SK-N-DZ (cell line): ENCODE results near the gene RPL7A.
"Not testable (repeated sequence)": the region's sequence is repeated elsewhere in the genome, so short reads cannot be mapped to it uniquely, and the experiment has no call there.

Experiments used
- DNase-seq: peaks from one replicate; pipeline ENCODE4 v3.0.0-alpha.2; 2015; ENCODE audit warnings: low spot score

Gene RPL7A

DNA sequence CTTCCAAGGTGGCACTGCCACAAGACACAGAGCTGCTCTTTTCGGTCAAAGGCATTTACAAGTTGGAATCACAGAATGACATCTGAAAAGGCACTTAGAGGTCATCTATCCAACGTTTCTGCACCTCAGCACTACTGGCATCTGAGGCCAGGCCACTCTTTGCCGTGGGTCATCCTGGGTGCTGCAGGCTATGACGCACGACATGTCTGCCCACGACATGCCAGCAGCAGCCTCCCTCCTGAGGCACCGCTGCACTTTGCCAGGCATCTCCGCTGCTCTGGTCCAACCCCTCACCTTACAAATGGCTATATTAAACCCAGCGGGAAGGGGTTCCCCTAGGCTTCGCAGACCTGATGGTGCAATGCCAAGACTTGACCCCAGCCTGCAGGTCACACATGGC lies 19.8 kb downstream of the RPL7A start:
- DNase-seq = no peak

DNA sequence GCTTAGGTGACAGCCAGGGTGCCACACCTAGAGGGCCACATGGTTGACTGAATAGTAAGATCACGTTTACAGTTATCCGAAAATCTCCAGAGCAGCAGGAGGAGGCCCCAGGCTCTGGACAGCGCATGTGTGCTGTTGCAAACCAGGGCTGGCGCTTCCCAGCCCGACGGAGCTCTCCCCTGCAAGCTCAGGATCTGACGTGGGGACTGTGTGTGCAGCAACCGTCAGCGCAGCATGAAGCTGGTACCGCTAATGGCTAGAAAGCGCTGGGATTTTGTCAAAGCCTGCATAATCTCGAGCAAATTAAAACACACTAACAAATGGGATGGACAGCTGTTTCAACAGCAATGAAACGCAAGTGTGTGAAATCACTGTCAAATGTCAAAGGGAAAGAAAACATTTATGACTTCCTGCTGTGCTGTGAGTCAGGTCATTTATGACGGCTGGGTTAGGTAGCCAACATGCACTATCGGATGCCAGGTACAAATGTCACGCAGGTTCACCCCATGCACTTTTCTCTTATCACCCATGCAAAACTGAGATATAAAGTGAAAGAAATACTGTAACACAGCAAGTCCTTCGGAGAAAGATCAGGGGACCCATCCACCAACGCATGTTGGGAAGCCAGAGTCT lies 20.3 kb downstream of the RPL7A start:
- DNase-seq = no peak

DNA sequence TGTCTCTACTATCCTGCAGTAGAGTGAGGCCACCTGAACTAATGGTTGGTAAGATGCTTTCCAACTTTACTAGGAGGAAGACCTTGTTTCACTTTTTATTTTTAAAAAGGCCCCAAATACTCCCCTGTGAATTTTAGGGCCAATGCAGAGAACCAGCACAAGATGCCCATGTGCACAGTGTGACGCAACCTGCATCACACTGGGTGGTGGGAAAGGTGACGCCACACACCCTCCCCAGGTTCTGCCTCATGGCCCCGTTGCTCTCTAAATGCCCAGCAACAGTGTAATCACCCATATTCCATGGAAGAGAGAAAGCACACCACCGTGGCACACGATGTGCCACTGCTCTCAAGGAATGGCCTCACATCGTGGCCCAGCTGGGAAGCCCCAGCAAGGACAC lies 21.4 kb downstream of the RPL7A start:
- DNase-seq = no peak

DNA sequence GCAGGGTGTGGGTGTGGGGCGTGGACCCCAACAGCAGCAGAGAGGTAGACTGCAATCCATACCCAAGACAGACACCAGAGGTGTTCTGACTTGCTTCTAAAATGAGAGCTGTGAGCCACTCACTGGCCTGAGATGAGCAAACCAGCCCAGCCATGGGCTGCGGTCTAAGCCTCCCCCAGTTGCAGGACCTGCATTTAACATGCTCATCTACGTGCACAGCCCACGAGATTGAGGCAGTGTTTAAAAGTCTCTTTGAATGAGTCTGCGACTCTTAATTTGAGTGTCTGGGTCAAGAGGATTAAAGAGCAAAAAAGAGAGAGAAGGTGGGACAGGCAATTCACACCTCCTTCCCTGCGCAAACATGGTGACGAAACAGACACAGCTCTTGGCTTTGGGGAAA lies 21.9 kb downstream of the RPL7A start:
- DNase-seq = no peak

DNA sequence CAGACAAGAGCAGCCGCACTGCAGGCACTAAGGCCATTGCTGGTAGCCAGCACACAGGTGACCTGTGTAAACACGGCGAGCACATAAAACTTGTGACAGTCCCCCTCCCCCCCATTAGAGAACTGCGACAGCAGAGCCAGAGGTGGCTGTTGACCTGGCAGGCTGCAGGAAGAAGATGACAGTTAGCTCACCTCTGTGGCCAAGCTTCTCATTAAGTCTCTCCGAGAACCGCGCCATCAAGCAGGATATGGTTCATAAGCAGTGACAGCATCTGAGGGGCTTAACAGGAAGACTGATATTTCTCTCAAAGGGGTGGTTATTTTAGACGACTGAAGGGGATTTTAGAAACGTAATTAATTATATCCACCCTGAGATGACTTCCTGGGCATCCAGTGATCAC lies 22.7 kb downstream of the RPL7A start:
- DNase-seq = no peak

DNA sequence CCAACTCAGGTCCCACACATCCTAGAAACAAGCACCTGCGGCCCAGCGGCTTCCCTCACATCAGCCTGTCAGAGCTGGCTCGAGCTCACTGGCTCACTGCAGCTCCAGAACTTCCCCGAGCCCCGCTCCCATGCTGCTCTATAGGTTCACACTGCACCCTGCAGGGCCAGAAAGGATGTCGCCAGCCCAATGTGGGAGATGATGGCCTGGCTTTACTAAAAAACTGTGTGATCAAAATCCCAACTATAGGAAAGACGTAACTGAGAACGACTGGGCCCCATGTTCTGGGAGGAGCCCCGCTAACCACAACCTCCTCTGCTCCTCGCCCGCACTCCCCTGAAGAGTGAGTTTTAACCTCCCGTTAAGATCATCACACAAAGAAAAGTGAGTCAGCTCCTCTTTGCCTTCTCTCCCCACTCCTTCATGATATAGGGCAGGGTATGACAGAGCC lies 23.3 kb downstream of the RPL7A start:
- DNase-seq = no peak

DNA sequence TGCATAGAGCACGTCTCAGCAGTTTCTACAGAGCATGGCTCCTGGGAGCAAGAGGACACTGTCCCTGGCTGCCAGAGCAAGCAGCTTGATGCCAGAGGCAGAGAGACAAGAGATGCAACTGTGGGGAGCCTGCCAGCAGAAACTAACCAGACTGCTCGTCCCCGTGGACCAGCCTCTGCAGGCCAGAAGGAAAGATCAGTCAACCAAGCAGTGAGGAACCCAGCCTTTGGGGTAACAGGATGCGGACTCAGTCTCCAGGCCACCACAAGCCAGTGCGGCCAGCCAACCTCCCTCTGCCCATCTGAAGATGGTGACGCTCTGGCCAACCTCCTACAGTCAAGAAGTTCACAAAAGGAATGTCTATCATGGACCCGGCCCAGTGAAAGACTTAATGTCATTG lies 24.1 kb downstream of the RPL7A start:
- no peak for DNase-seq

DNA sequence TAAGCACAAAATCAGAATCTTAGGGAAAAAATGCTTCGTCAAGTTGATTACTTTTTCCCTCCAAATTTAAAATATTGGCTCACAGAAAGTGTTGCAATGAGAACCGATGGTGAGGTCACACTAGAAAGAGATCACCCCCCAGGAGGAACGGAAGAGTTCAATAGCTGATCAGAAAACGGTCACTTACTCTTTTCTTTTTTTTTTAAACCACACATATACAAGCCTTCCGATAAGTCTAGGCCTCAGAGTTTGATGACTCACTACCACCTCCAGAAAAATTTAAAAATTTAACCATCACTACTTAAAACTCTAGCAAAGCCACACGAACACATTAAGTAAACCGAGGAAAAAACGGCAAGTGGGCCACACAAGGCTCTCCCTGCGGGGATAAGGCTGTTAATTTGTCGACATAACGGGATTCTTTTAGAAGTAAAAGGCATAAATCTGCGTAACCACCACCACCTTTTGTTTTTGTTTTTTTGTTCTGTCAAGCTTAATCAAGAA lies 26.6 kb downstream of the RPL7A start:
- no peak for DNase-seq

DNA sequence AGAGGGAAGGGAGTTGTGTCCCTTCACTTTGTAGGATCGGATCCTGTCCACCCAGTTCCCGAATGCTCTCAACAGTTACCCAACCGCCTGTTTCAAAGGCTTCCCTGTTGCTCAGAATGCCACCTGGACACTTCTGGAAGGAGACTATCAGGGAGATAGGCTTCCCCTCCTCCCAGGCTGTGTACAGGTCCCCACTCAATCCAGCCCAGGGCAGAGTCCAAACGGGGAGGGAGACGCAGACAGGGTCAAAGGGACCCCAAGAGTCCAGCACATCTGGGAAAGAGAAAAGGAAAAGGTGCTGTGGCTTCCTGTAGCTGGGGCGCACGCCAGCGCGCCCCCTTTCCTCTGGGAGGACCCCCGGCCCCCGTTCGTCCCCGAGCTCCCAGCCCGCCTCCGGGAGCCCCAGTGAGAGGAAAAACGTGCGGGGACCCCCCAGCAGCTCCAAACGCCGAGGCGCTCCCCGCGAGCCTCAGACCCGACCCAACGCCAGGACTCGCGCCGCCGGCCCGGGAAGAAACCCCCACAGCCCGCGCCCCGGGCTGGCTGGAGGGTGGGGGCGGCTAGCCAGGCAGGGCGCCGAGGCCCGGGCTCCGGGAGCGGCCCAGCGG lies 27.2 kb downstream of the RPL7A start:
- no peak for DNase-seq

DNA sequence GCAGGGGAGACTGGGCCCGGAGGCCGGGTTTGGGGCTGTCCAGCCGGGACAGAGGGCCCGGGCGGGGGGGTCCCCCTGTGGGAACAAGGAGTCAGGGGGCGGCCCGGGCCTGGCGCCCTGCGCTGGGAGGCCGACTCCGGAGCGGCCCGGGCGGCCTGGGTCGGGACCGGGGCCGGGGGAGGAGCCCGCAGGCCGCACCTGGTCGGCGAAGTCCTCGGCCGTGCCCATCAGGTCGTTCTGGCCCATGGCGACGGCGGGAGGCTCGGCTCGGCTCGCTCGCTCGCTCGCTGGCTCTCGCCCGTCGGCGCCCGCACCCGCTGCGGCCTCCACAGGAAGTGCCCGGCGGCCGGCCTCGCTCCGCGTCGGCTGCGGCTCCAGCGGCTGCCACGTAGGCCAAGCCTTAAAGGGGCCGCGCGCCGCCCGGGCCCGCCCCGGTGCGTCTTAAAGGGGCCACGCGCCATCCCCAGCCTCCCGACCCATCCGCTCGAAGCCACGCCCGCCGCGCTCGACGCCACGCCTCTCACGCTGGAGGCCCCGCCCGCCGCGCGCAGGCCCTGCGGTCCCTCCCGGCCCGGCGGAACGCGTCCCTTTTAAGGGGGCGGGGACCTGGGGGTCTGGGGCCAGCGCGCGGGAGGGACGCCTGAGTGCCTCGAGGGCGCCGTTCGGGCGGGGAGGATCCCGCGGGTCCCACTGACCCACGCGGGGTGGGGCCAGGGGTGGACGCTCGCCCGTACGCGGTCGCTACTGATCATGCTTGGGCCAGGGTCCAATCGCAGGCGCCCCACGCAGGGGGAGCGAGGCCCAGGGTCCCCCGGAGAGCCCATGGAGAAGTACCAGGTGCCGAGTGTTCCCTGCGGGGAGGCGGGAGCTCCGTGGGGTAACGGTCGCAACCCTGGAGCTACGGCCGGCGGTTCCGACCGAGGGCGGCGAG lies 28.0 kb downstream of the RPL7A start, which contains the start of the genes STKLD1 and SURF4:
Gene STKLD1 (plus strand): TSS at position 643 of the 931 bp plus-strand sequence. CDS start 108 bp downstream, at position 751.
Gene SURF4 (minus strand): TSS at position 337 of the 931 bp plus-strand sequence. CDS start 91 bp downstream, at position 246.
- DNase-seq = peak; percentile 95

DNA sequence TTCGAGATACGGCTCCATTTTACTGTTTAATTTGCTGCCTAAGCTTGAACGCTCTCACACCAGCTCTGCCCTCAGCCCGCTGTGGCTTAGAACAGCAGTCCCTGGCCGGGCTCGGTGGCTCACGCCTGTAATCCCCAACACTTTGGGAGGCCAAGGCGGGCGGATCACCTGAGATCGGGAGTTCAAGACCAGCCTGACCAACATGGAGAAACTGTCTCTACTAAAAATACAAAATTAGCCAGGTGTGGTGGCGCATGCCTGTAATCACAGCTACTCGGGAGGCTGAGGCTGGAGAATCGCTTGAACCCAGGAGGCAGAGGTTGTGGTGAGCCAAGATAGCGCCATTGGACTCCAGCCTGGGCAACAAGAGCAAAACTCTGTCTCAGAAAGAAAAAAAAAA lies 29.3 kb downstream of the RPL7A start:
- DNase-seq = not testable (repeated sequence)

DNA sequence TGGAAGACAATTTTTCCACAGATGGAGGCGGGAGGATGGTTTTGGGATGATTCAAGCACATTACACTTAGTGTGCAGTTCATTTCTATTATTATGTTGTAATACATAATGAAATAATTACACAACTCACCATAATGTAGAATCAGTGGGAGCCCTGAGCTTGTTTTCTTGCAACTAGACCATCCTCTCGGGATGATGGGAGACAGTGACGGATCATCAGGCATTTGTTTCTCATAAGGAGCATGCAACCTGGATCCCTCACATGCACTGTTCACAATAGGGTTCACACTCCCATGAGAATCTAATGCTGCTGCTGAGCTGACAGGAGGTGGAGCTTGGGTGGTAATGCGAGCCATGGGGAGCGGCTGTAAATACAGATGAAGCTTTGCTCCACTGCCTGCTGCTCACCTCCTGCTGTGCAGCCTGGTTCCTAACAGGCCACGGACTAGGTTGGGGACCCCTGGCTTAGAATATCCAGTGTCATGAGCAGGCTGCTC lies 29.8 kb downstream of the RPL7A start:
- DNase-seq = no peak

DNA sequence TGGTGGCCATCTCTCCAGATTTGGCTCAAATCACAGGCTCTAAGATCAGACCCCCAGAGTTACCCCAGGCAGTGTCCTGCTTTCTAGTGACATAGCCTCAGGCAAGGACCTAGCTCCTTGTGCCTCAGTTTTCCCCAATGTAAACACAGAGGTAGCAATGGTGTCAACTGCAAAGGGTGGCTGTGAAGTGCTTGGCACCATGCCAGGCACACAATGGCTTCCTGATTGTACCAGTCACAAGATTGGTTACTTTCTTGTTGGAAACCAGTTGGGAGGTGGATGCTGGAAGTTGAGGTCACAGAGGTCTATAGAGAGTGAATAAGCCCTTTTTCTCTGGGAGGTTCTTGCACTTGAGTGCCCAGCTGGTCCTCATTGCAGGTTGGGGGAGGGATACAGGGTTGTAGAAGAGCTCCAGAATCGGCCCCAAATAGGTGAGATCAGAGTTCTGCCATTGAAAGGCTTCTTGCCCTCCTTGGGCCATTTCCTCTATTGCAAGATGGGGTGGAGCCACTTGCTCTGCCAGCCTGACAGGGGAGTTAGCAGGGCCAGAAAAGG lies 30.5 kb downstream of the RPL7A start:
- DNase-seq = no peak

DNA sequence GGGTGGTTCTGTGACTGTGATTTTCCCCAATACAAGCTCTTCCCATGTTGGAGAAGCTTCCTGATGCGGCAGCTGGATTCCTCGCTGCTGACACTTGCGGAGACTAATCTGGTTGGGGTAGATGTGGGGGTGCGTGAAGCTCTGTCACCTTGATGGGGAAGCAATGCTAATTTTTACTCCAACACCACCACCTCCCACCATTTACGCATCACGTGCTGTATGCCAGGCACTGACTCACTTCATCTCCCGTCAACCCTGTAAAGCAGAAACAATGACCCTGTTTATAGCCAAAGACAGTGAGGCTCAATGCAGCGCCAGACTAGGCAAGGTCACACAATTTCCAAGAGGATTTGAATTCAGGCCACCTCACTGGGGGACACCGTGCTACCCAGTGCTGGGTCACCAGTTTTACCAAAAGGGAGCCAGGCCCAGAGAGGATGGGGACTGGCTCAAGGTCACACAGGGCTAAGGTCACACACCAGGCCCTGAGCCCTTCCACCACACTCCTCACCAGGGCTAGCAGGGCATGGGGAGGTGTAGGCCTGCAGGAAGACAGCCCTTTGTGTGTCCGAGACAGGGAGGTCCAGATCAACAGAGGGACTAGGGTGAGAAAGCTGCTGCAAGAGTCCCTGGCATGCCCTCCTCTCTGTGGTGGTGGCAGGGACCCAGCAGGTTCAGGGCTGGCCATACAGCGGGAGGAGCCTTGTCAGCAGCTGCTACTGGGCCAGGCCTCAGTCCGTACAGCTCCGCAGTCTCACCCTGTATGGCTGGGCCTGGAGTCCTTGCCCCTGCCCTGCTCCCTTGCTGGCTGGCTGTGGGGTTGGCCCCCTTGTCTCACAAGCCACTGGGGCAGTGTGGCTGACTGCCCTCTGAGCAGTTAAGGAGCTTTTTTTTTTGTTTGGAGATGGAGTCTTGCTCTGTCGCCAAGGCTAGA lies 31.4 kb downstream of the RPL7A start:
- no peak for DNase-seq

DNA sequence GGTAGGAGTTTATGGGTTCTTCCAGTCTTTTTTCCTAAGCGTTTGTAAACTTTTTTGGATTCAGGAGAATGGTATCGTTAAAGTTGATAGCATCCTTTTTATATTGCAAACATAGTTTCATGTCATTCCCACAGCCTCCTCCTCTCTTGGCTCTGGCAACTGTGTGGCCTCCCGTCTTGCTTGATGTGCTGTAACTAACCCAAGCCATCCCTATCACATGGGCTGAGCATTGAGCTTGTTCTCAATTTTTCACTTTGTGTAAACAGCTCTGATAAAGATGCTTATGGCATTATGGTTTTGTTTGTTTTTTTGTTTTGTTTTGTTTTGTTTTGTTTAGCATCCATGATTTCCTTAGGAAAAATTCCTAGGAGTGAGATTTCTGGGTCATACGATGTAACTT lies 32.7 kb downstream of the RPL7A start:
- DNase-seq = no peak

DNA sequence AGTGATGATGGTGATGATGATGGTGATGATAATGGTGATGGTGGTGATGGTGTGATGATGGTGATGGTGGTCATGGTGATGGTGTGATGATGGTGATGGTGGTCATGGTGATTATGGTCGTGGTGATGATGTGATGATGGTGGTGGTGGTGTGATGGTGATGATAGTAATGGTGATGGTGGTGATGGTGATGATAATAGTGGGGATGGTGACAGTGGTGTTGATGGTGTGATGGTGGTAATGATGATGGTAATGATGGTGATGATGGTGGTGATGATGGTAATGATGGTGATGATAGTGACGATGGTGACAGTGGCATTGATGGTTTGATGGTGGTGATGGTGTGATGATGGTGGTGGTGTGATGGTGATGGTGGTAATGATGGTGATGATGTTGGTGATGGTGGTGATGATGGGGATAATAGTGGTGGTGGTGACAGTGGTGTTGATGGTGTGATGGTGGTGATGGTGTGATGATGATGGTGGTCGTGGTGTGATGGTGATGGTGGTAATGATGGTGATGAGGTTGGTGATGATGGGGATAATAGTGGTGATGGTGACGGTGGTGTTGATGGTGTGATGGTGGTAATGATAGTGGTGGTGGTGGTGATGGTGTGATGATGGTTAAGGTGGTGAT lies 34.6 kb downstream of the RPL7A start:
- no peak for DNase-seq

DNA sequence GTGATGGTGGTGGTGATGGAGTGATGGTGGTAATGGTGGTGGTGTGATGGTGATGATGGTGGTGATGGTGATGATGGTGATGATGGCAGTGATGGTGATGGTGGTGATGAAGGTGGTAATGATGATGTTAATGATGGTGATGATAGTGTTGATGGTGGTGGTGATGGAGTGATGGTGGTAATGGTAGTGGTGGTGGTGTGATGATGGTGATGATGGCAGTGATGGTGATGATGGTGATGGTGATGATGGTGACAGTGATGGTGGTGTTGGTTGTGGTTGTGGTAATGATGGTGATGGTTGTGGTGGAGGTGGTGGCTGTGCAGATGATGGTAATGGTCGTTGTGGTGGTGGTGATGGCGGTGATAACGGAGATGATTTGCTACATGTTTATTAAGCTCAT lies 35.4 kb downstream of the RPL7A start:
- DNase-seq = no peak

DNA sequence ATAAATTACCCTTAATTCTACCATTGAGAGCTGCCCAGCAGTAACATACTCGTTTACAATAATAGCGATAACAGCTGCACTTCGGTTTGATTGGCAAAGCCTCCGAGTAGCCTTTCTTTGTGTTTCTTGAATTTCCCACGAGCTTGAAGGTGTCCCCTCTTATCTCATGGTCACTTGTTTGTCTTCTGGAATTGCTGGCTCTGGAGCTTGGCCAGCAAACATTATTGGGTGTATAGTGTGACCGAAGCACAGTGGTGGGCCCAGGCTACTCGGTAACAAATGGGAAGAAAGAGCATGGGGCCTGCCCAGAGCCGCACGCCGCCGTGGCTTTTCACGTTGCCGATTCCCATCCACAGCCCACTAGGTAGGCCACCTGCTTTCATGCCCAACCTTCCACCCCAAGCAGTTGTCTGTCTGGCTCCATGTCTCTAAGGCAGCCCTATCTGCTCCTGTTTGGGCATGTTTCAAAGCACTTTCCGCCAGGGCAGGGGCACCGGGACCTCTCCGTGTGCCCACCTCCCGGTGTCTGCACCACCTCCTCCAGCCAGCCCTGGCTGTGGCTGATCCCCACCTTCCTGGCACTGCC lies 36.8 kb downstream of the RPL7A start:
- DNase-seq = no peak

DNA sequence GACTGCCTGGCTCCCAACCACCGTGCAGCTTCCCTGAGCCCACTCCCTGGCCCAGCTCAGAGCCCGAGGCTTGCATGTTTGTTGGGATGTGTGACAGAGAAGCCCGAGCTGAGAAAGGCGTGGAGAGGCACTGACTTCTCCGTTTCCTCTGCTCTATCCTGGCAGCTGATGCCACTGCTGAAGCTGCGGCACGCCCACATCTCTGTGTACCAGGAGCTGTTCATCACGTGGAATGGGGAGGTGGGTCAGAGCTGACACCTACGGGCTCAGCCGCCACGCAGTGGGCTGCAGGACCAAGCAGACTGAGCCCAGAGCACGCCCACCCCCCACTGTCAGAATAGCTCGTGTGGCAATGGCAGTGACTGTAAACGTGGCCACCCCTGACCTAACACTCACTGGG lies 37.4 kb downstream of the RPL7A start:
- no peak for DNase-seq

DNA sequence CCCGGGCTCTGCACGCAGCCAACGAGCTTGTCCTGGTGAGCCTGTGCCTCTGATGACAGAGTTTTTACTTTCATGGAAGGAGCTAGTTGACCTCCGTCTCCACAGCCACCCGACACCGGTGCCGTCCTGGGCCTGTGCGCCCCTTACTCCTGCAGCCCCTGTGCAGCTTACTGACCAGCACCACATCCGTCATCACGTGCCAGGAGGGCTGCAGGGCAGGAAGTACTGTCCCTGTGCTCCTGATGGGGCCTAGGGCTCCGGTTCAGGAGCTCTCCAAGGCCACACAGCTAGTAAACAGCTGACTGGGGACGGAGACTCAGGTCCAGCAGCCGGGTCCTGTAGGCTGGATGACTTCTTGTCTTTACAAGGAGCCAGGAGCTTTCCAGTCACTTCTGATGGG lies 38.3 kb downstream of the RPL7A start:
- no peak for DNase-seq
